Measurements from ENCODE around the gene EIF3I.

- no peak for TF ChIP-seq CTCF (conservative IDR thresholded peaks at IDR 0.05; ENCODE audit: low read length)
- TF ChIP-seq EZH2phosphoT487 (IDR thresholded peaks at IDR 0.05; ENCODE audit: borderline replicate concordance): no peak
Observed at GRCh38 chr1:32208469-32208868, 13.7 kb upstream of the EIF3I start.
